Upper lobe of right lung (tissue), 1 donor: ENCODE data around the gene MAP2K7. TPM values are rescaled to one million over a fixed set of nuclear protein-coding genes. Genes with fewer than 3 reads are reported as not detected.

Experiments
- total RNA-seq: library from RNA; stranded (reverse); fragmentation: NEBNext Ultra II Directional; extraction: Animal tissue kit (Norgen Biotek cat#: 25700); gene quantifications from one replicate; pipeline ENCODE4 v1.2.1, GENCODE V29; 2021
- donor health status: DM: no; HTN: yes; CAD: no; lungs with severe emphysema.

MAP2K7 gene
- total RNA-seq, 1 donor from 2014 or later, result 36.4 TPM

Other genes starting within 250 kb of the MAP2K7 start
- gene RETN, start 234.8 kb upstream of the MAP2K7 start, total RNA-seq, result 12.5 TPM
- gene MCEMP1, start 226.8 kb upstream of the MAP2K7 start, total RNA-seq, result 97.9 TPM
- gene TRAPPC5, start 223.0 kb upstream of the MAP2K7 start, total RNA-seq, result 83.9 TPM
- 0.58 TPM for gene FCER2, start 201.7 kb upstream of the MAP2K7 start, total RNA-seq
- gene CLEC4G, start 171.8 kb upstream of the MAP2K7 start, total RNA-seq, result 1.4 TPM
- gene CD209, start 156.3 kb upstream of the MAP2K7 start, total RNA-seq, result 10.6 TPM
- gene CLEC4M, start 140.6 kb upstream of the MAP2K7 start, total RNA-seq, result 4.8 TPM
- gene EVI5L, start 73.7 kb upstream of the MAP2K7 start, total RNA-seq, result 15.5 TPM
- 2.6 TPM for gene PRR36, start 29.5 kb upstream of the MAP2K7 start, total RNA-seq
- gene LRRC8E, start 15.4 kb upstream of the MAP2K7 start, total RNA-seq, result 11.0 TPM
- 1.2 TPM for gene TGFBR3L, start 11.0 kb downstream of the MAP2K7 start, total RNA-seq
- gene SNAPC2, start 16.5 kb downstream of the MAP2K7 start, total RNA-seq, result 28.9 TPM
- 1.2 TPM for gene CTXN1, start 22.3 kb downstream of the MAP2K7 start, total RNA-seq
- 49.8 TPM for gene TIMM44, start 39.8 kb downstream of the MAP2K7 start, total RNA-seq
- gene ELAVL1, start 101.8 kb downstream of the MAP2K7 start, total RNA-seq, result 65.9 TPM
- gene CCL25, start 148.9 kb downstream of the MAP2K7 start, total RNA-seq, result not detected
- 8.5 TPM for gene FBN3, start 245.7 kb downstream of the MAP2K7 start, total RNA-seq